GM12874 (cell line): ENCODE measurements around the gene RPS6KB2.

ENCODE experiments used
- TF ChIP-seq, protein P1 (sequence below): IDR thresholded peaks from 2 replicates; pipeline ENCODE4 v1.5.1; 2011; ENCODE audit warnings: low read depth, mild to moderate bottlenecking, control low read depth, low read length, moderate library complexity; ENCODE audit not compliant: insufficient read depth

Gene RPS6KB2

DNA sequence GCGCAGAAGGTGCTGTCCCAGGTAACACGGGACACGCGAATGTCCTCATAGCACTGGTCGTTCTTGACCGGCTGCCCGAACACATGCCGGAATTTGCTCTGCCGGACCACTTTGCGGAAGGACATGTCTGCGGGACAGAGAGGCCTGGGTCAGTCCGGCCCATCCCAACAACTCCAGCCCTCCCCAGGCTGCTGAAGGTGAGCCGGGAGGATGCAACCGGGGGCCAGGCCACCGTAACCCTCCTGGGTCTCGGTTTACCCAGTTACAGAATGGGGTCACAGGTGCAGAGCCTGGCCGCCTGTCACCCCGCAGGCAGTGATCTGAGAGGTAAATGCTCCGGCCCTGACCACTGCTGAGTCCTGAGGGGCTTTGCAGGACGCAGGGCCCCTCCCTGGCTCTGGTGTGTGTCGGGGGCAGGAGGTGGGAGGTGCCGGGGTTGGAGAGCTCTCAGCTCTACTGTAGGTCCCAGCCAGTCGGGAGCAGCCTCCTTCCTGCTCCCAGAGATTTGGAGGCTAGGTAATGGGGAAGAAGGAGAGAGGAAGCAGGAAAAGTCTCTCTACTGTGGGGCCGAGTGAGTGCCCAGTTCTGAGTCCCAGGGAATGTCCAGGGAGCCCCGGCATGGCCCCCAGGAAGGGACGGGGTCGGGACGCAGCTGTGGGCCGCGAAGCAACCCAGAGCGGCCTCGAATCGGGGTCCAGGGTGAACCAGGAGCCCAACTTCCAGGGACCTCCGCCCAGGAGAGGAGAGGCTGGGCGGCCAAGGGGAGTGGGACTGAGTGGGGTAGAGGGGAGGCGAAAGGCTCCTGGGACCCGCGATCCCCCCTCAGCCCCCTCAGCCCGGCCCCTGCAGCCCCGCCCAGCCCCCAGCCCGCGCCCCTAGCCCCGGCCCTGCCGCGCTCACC is 14.5 kb downstream of the RPS6KB2 start:
- TF ChIP-seq, protein P1, sequence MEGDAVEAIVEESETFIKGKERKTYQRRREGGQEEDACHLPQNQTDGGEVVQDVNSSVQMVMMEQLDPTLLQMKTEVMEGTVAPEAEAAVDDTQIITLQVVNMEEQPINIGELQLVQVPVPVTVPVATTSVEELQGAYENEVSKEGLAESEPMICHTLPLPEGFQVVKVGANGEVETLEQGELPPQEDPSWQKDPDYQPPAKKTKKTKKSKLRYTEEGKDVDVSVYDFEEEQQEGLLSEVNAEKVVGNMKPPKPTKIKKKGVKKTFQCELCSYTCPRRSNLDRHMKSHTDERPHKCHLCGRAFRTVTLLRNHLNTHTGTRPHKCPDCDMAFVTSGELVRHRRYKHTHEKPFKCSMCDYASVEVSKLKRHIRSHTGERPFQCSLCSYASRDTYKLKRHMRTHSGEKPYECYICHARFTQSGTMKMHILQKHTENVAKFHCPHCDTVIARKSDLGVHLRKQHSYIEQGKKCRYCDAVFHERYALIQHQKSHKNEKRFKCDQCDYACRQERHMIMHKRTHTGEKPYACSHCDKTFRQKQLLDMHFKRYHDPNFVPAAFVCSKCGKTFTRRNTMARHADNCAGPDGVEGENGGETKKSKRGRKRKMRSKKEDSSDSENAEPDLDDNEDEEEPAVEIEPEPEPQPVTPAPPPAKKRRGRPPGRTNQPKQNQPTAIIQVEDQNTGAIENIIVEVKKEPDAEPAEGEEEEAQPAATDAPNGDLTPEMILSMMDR, result no peak

DNA sequence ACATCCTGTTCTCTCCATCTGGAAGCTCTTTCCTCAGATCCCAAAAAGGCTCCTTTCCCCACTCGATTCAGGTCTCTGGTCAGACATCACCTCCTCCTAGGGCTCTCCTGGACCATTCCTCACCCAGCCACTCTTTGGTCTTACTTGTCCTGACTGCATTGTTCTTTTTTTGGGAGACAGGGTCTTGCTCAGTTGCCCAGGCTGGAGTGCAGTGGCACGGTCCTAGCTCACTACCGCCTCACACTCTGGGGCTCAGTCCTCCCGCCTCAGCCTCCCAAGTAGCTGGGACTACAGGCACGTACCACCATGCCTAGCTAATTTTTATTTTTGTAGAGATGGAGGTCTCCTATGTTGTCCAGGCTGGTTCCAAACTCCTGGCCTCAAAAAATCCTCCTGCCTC is 17.2 kb downstream of the RPS6KB2 start:
- TF ChIP-seq, protein P1, result no peak

DNA sequence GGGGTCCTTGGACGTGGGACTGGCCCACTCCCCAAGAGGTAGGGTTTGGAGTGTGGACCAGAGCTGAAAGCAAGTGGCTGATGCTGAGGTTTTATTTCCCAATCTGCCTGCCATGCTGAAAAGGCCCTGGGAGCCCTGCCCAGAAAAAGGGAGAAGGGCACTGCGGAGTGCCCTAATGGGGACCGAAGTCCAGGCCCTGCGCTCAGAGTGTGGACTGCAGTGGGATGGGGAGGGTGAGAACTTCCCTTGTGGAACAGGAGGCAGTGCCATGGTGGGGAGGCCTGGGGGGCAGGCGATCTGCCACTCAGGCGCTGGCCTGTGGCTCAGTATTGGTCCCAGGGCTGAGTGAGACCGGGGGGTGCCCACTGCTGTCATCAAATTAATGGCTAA is 19.9 kb downstream of the RPS6KB2 start:
- TF ChIP-seq, protein P1, result no peak

DNA sequence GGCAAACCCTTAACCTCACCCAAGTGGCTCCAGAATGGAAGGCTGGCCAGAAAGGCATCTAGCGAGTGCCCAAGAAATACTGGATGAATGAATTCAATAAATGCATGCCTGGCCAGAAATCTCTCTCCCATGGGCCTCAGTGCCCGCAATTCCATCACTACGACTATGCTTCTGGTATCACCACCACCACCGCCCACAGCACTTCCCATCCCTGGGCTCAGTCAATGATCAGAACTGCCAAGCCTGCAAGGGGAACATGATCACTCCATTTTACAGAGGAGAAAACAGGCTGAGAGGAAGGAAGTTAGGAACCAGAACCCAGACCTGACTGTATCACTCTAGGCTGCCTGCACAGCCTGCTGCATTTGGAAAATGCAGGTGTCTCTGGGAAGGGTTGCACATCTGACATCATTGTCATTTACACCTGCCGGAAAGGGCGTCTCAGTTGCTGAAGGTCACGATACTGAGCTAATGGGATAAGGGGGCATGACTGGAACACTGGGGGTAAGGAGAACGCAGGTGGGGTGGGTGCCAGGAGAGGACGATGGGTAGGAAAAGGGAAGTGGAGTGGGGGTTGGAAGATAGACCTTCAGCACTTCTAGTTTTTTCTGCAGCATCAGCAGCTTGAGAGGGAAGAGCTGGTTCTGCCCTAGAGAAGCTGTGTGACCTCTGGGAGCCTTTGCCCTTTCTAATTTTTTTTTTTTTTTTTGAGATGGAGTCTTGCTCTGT is 21.0 kb downstream of the RPS6KB2 start:
- TF ChIP-seq, protein P1, result no peak

DNA sequence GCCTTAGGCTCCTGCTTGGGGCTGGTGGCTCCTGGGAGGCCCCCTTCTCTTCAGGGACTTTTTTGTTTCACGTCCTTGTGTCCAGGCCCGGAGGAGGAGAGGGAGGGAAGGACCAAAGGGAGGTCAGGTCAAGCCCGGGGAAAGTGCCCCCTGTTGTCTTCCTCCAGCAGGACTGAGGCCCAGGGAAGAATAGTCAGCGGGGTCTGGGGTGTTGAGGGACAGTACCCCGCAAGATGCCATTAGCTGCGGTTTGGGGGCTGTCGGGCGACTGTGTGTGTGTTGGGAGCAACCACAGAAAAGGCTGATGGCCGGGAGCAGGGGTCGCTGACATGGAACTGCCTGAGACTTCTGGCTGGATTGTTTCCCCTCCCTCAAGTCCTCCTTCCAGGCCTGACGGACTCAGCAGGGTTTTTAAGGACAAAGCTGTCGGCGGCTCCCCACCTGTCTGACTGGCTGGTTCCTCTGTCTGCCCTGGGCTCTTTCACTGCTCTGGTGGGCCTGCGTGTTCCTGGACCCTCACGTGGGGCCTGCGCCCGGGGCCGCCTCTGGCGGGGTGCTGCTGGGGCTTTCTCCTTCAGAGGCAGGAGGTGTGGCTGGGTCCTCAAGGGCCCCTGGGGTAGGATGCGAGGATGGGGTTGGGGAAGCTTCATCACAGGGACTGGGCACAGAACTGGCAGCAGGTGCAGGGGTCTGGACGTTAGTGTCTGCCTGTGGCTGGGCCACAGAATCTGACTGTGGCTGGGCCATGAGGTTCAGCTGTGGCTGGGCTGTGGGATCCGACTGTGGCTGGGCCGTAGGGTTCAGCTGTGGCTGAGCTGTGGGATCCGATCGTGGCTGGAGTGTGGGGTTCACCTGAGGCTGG is 22.7 kb downstream of the RPS6KB2 start:
- TF ChIP-seq, protein P1, result no peak

DNA sequence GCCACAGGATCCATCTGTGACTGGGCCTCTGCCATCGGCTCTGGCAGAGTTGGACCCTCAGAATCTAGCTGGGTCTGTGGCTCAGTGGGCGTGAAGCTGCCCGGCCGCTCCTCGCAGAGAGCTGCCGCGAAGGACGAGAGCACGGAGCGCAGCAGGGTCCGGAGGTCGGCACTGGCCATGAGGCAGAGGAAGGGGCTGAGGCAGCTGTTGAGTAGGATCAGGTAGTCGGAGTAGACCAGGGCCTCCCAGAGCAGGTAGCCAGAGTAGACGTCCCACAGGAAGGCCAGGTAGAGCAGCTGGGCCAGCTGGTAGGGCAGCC is 23.3 kb downstream of the RPS6KB2 start:
- TF ChIP-seq, protein P1, result no peak
